Suprapubic skin (tissue), 3 donors: Measurements from ENCODE around the gene OPHN1.

Experiments
- CTCF ChIP-seq, 2 donors: fragments of 200-600 bp in 1 of 2; fragments of 450-650 bp in 1 of 2; sonication (generic) in 1 of 2; IDR thresholded peaks; one replicate each; pipeline ENCODE4 v1.5.1; 2016 to 2019; ENCODE audit warnings: antibody characterized with exemption in 2 of 2, mild to moderate bottlenecking in 1 of 2, moderate library complexity in 1 of 2
- EP300 ChIP-seq: sonication (generic); formaldehyde crosslinking; IDR thresholded peaks from one replicate; pipeline ENCODE4 v1.6.1; 2017; ENCODE audit warnings: antibody characterized with exemption
- POLR2A ChIP-seq, 2 donors: fragments of 450-650 bp; IDR thresholded peaks; one replicate each; pipeline ENCODE4 v1.6.1; 2017; ENCODE audit warnings: antibody characterized with exemption in 2 of 2, mild to moderate bottlenecking in 2 of 2, moderate library complexity in 2 of 2

DNA sequence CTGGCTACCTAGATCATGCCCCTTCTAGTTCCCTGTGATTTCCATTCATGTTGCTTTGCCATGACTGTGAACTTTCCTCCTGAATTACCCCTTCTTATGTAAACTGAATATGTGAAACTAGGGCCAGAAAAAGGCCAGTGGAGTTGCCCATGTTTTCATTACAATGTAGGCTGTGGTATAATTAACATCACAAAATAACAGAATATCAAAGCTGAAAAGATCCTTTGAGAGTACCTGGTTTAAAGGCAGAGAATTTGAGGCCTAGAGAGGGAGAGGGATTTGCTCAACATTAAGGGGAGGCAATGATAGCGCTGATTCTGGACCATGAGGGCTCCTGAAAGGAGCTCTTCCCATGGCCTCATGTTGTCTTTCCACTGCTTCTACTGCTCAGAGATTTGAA, 392.2 kb downstream of the OPHN1 start:
- TF ChIP-seq CTCF (IDR thresholded peaks at IDR 0.05): no peak
- no peak for TF ChIP-seq POLR2A (IDR thresholded peaks at IDR 0.05)
- TF ChIP-seq EP300: no peak
